ENCODE measurements around the gene PCNA. TPM values are rescaled to one million over a fixed set of nuclear protein-coding genes. Genes with fewer than 3 reads are reported as not detected.

Gene PCNA
- total and polyA plus RNA-seq, 2 of the 4 experiments (the other 2 are of a cell fraction), result 155 to 213 TPM

DNA sequence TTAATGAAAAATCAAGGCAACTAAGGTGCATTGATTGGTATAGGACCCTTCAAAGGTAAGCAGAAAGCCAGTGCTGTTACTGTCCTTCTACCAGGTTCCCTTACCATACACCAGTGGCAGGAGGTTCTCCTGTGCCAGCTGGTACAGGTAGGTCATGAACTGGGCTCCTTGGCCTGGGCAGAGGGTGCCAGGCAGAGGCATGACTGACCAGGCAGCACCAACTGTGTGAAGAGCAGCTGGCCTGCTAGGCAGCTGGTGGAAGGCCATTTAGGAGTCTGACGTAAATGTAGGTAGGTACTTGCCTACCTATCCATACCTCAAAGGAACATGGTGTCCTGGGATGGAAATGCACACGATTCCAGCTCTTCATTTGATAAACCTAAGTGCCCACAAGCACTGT lies 23.3 kb downstream of the PCNA start:
- peaks cover 26% of the 10 kb centered on the region for H3K36me3 ChIP-seq (ENCODE audit: control insufficient read depth, insufficient read depth, low read length)
- H3K4ac ChIP-seq (ENCODE audit: low read depth, low read length), result no peak overlapping the region
- H3K4me1 ChIP-seq (ENCODE audit: control insufficient read depth, insufficient read depth, low read length), result no peaks in the 10 kb centered on the region
- H2AK5ac ChIP-seq (ENCODE audit: low read depth, low read length), result no peak overlapping the region
- H3K18ac ChIP-seq (ENCODE audit: low read depth, low read length), result no peak overlapping the region
- no peak overlapping the region for H3K56ac ChIP-seq (ENCODE audit: extremely low read depth, insufficient read depth, low read length)
- H3K4me3 ChIP-seq (ENCODE audit: insufficient read depth, low read depth, low read length), result no peak overlapping the region
- H3K9me1 ChIP-seq (ENCODE audit: insufficient read depth, low read length), result no peaks in the 10 kb centered on the region; the same call in none of the 2 replicates
- no peak overlapping the region for H3K27ac ChIP-seq (ENCODE audit: insufficient read depth, low read length)
- no peak overlapping the region for H4K5ac ChIP-seq (ENCODE audit: low read depth, low read length)
- no peak overlapping the region for H2BK5ac ChIP-seq (ENCODE audit: low read depth, low read length, poor library complexity, severe bottlenecking)
- H4K91ac ChIP-seq (ENCODE audit: insufficient read depth, low read depth, low read length), result no peak overlapping the region
- in situ Hi-C loops (cut with MboI; ENCODE audit: low sequenced_read_pairs) (no loop called here), intact Hi-C loops (cut with micrococcal nuclease) (no loop called here), dilution Hi-C loops (cut with HindIII; ENCODE audit: low sequenced_read_pairs, unreplicated experiment) (no loop called here)
- BruUV-seq (replicated peaks), result no TSS peak
- H2BK15ac ChIP-seq (ENCODE audit: low read depth, low read length), result no peak overlapping the region
- ChIA-PET POLR2A (ENCODE audit: unreplicated experiment) (no interaction called here), CTCF (no interaction called here)
- TF ChIP-seq MAFK (IDR thresholded peaks at IDR 0.05; ENCODE audit: low read depth, low read length) (no peak), RFX5 (IDR thresholded peaks at IDR 0.05; ENCODE audit: low read depth, low read length) (no peak), CHD1 (IDR thresholded peaks at IDR 0.05; ENCODE audit: low read depth, low read length) (no peak), BHLHE40 (IDR thresholded peaks at IDR 0.05; ENCODE audit: low read depth, low read length) (no peak), MXI1 (IDR thresholded peaks at IDR 0.05; ENCODE audit: borderline replicate concordance, low read depth, low read length) (no peak), NFE2L2 (IDR thresholded peaks at IDR 0.05; ENCODE audit: low read depth, low read length) (no peak), RCOR1 (IDR thresholded peaks at IDR 0.05; ENCODE audit: insufficient replicate concordance, low read length) (no peak), SMC3 (IDR thresholded peaks at IDR 0.05; ENCODE audit: low read depth, low read length) (no peak), MAZ (IDR thresholded peaks at IDR 0.05; ENCODE audit: borderline replicate concordance, low read depth, low read length) (no peak), CEBPB (IDR thresholded peaks at IDR 0.05; ENCODE audit: low read depth, low read length) (no peak), RAD21 (IDR thresholded peaks at IDR 0.05; ENCODE audit: low read length) (no peak), POLR2A (IDR thresholded peaks at IDR 0.05; ENCODE audit: low read depth, low read length) (no peak), FOS (IDR thresholded peaks at IDR 0.05; ENCODE audit: low read depth, low read length) (no peak)
- TF ChIP-seq, protein P1, sequence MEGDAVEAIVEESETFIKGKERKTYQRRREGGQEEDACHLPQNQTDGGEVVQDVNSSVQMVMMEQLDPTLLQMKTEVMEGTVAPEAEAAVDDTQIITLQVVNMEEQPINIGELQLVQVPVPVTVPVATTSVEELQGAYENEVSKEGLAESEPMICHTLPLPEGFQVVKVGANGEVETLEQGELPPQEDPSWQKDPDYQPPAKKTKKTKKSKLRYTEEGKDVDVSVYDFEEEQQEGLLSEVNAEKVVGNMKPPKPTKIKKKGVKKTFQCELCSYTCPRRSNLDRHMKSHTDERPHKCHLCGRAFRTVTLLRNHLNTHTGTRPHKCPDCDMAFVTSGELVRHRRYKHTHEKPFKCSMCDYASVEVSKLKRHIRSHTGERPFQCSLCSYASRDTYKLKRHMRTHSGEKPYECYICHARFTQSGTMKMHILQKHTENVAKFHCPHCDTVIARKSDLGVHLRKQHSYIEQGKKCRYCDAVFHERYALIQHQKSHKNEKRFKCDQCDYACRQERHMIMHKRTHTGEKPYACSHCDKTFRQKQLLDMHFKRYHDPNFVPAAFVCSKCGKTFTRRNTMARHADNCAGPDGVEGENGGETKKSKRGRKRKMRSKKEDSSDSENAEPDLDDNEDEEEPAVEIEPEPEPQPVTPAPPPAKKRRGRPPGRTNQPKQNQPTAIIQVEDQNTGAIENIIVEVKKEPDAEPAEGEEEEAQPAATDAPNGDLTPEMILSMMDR (conservative IDR thresholded peaks at IDR 0.05; ENCODE audit: low read depth, low read length), result no peak
- TF ChIP-seq, protein P2, sequence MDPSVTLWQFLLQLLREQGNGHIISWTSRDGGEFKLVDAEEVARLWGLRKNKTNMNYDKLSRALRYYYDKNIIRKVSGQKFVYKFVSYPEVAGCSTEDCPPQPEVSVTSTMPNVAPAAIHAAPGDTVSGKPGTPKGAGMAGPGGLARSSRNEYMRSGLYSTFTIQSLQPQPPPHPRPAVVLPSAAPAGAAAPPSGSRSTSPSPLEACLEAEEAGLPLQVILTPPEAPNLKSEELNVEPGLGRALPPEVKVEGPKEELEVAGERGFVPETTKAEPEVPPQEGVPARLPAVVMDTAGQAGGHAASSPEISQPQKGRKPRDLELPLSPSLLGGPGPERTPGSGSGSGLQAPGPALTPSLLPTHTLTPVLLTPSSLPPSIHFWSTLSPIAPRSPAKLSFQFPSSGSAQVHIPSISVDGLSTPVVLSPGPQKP (IDR thresholded peaks at IDR 0.05; ENCODE audit: borderline replicate concordance, low read depth, low read length), result no peak
- TF ChIP-seq, protein P3, sequence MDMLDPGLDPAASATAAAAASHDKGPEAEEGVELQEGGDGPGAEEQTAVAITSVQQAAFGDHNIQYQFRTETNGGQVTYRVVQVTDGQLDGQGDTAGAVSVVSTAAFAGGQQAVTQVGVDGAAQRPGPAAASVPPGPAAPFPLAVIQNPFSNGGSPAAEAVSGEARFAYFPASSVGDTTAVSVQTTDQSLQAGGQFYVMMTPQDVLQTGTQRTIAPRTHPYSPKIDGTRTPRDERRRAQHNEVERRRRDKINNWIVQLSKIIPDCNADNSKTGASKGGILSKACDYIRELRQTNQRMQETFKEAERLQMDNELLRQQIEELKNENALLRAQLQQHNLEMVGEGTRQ (IDR thresholded peaks at IDR 0.05; ENCODE audit: low read depth, low read length), result no peak
- WGBS, 2 experiments (ENCODE audit: extremely low coverage in 2 of 2, insufficient read length in 1 of 2), result no CpG with 5 or more reads among the region's 2 CpGs
- no peak overlapping the region for H3K14ac ChIP-seq (replicated peaks; ENCODE audit: low read depth, low read length)
- no peak overlapping the region for H2BK120ac ChIP-seq (ENCODE audit: low read depth, low read length)
- peaks cover 4% of the 10 kb centered on the region; the same call in 1 of the 2 replicates for H4K20me1 ChIP-seq (ENCODE audit: insufficient read depth, low read length)
- no peaks in the 10 kb centered on the region for H3K9me3 ChIP-seq (ENCODE audit: control insufficient read depth, insufficient read depth, low read length)
- no peak overlapping the region for H2AK9ac ChIP-seq (replicated peaks; ENCODE audit: low read depth, low read length, poor library complexity)
- H2BK20ac ChIP-seq (ENCODE audit: low read depth, low read length), result no peak overlapping the region
- H3K27me3 ChIP-seq (ENCODE audit: control insufficient read depth, insufficient read depth, low read length), result no peaks in the 10 kb centered on the region
- ATAC-seq (ENCODE audit: low read depth) (no peak), DNase-seq (no peak)
- no peak overlapping the region for H3K9ac ChIP-seq (ENCODE audit: low read depth, low read length)
- H4K8ac ChIP-seq (ENCODE audit: low read depth in 2 of 2, low read length in 2 of 2), result no peak overlapping the region
- H2AFZ ChIP-seq (replicated peaks; ENCODE audit: low read length, poor library complexity), result no peak overlapping the region
- no peak overlapping the region for H3K23ac ChIP-seq (ENCODE audit: low read depth, low read length)
- peaks cover 5 to 12% of the 10 kb centered on the region in 2 experiments; a peak in 3 of 4 replicates for H3K79me1 ChIP-seq (ENCODE audit: low read depth in 1 of 2, low read length in 2 of 2)
- no peak overlapping the region for H3K4me2 ChIP-seq (ENCODE audit: low read depth, low read length)
